ENCODE results near the gene IPO9.
A peak's percentile ranks its signal among the peaks of the same experiment; 100 is the strongest.
"Not testable (repeated sequence)": the region's sequence is repeated elsewhere in the genome, so short reads cannot be mapped to it uniquely, and the experiment has no call there.

IPO9 gene

DNA sequence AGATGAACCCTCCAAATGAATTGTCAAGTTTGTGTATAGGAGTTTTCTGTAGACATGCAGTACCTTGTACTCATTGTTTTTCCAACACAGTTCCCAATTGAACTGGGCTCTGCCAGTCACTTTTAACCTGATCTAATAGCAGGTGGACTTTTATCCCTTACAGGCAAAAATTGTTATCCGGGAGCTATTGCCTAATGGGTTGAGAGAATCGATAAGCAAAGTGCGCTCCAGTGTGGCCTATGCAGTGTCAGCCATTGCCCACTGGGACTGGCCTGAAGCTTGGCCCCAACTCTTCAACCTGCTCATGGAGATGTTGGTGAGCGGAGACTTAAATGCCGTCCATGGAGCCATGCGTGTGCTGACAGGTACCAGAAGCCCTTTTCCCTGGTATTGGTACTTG lies 19.3 kb downstream of the IPO9 start:
- DNase-seq (ENCODE audit: low spot score), result no peak

DNA sequence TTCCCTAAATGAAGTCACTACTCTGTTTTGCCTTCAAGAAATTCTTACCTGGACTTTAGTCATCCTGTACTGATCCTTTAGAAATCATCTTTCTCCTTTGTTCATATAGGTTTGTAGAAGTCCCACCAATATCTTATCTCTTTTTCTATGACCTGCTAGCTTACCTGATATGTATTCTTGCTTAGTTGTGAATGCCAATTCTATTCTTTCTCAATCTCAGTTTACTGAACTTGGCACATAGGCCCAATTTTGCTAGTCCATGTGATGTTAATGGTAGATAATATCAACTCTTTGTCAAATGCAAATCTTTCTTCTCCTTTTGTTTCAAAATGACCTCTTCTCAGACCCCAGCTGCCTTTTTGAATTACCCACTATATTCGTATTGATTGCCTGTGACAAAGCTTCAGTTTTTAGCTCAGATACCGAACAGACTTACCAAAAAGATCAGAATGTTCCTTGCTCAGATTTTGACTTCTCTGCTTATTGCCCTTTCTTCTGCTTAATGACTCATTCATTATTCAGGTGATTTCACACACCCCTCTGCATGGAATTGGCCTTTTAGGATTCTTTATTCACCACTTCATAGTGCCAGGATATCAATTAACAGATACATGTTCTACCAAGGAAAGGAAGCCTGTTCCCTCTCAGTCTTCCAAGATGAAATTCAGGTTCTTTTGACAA lies 20.6 kb downstream of the IPO9 start:
- no peak for DNase-seq (ENCODE audit: low spot score)

DNA sequence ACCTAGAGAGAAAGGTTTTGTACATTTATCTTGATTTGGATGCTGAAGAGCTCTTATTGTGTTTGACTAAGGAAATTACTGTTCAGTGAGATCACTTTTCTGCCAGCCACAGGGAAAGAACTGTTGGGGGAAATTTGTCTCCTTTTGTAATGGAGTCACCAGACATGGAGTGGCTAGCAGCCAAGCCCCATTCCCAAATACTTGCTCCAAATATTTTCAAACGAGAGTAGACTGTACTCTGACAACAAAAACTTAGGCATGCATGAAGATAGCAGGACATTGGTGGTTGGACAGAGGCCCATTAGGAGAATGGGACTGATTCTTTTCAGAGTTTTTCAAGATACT lies 21.1 kb downstream of the IPO9 start:
- peak; percentile 77 for DNase-seq (ENCODE audit: low spot score)

GRCh38 chr1:201851949-201852348 lies 23.0 kb downstream of the IPO9 start:
- DNase-seq (ENCODE audit: low spot score), result no peak

- not testable (repeated sequence) for DNase-seq (ENCODE audit: low spot score)
These were observed 27.8 kb downstream of the IPO9 start for GRCh38 chr1:201856722-201857121.

DNA sequence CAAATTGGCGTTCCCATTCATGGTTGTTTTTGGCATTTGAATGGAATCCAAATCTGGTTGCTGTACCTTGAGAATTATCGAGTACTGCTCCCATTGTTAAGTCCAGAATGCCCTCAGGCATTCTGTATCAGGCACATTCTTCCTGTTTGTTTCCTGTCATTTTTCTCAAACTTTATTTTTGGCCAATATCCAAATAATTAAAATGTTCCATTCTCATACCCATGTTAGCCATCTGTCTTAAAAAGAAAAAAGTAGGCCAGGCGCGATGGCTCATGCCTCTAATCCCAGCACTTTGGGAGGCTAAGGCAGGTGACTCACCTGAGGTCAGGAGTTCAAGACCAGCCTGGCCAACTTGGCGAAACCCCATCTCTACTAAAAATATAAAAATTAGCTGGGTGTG lies 30.5 kb downstream of the IPO9 start:
- no peak for DNase-seq (ENCODE audit: low spot score)

- no peak for DNase-seq (ENCODE audit: low spot score)
These were observed 32.5 kb downstream of the IPO9 start for GRCh38 chr1:201861448-201861847.

GRCh38 chr1:201870397-201870796 lies 41.4 kb downstream of the IPO9 start:
- DNase-seq (ENCODE audit: low spot score), result no peak

DNA sequence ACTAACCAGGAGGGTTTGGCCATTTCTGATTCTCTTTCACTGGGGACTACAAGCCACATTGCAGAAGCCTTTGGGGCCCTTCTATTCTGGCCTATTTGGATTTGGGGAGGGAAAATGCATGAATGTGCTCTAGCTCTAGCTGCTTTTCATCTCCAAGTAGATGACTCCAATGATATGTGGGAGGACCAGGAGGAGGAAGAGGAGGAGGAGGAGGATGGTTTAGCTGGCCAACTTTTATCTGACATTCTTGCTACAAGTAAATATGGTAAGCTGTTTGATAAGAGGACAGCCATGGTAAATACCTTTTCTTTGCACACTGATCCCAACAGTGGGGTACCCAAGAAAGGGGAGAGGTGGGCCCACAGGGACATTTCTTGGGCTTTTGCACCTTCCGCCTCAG lies 45.7 kb downstream of the IPO9 start:
- DNase-seq (ENCODE audit: low spot score), result no peak

DNA sequence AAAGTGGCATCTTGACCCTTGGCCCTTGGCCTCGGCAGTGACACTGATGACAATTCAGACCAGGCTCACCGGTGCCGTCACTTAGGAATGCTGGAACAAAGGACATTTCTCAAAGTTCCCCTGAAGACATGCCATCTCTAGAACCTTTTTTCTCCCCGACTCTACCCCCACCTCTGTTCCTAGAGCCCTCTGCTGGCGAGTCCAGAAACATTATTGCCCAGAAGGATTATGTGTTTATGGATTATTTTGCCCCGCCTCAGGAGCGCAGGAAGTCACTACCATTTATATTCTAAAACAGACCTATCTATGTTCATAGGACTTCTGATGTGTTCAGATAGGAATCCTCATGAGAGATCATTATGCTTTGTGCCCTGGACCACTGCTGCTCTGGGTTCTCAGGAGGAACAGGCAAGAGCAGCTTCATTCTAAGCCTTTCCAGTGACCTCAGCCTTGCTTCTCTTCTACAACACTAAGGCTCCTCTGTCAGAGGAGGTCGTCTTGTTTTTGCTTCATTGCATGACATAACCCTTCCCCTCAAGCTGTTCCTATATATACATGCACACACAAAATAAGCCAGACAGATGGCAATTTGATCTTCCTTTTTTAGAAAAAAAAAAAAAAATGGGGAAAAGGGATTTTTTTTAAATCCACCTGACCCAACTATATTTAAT lies 47.3 kb downstream of the IPO9 start:
- DNase-seq (ENCODE audit: low spot score), result no peak

DNA sequence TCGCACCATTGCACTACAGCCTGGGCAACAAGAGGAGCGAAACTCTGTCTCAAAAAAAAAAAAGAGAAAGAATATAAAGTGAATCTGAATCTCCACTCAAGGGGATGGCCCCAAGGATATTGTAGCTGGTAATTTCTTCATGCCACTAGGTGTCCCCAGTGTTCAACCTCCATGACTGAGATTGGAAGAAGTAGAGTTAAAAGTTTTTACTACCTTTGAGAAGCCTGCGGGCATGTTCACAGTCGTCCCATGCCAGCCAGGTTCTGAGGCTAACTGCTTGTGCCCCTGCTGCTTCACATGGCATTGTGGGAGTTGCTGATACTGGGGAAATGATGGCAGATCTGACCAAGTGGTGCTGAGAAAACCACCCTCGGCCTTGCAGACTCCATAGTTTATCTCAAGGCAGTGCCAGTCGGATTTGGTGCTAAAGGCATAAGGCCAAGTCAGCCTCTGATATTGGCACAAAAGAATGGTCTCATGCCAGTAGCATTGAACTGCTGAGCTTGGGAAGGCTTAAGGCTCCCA lies 49.0 kb downstream of the IPO9 start:
- DNase-seq (ENCODE audit: low spot score), result peak; percentile 71

DNA sequence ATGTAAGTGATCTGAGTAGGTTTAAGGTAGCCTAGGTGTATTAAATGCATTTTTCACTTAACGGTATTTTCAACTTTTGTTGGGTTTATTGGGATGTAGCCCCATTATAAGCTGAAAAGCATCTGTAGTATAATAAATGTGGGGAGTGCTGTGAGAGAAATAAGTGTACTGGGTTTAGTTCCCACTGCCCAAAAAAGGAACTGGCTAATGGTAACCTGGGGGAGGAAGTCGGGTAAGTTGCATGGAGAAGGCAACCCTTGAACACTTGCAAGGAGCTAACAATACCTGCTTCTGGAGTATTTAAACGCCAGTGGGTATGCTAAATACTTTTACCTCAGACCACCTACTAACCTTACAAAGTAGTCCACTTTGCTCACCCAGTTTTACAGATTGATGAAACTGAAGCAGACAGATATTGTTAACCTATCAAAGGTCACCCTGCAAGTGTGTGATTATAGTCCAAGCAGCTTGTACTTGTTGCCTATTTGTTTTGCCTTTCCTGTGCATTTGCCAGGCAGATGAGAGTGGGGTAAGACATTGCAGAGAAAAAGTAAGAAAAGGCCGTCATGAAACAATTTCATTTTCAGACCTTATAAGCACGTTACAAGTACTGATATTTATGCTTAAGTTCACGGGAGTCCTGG lies 52.1 kb downstream of the IPO9 start:
- no peak for DNase-seq (ENCODE audit: low spot score)

DNA sequence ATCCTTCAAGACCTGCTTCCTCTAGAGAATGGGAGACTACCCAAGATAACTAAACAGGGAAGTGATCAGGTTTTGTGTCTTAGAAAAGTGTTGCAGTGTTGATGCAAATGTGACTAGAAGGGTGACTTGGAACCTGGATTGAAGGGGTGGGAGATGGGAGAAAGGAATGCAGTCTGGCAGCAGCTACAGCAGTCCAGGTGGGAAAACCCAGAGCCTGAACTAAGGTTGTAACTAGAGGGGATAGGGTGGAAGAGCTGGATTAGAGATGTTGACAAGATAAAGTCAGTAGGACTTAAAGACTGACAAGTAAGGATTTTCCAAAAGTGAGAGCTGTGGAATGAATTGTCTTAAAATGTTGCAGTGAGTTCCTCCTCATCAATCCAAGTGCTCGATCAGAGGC lies 52.7 kb downstream of the IPO9 start:
- DNase-seq (ENCODE audit: low spot score), result no peak

GRCh38 chr1:201882665-201883132 lies 53.7 kb downstream of the IPO9 start:
- DNase-seq (ENCODE audit: low spot score), result peak; percentile 76

DNA sequence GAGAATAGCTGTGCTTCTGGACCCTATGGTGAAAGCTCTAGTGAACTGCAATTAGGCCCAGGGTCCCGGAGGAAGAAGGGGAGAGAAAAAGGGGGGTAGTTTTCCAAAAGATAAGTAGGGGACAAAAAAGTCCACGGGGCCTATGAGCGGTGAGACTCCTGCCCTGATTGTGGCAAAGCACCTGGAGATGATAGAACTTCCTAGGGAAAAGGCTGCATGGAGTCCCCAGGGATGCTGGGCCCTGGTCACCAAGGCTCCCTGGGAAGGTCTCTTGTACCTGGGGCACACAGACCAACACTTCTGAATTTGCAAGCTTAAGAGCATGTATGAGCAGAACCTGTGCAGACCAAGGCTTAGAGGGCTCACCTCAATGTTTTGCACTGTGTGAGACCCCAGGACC lies 54.3 kb downstream of the IPO9 start:
- no peak for DNase-seq (ENCODE audit: low spot score)

- DNase-seq (ENCODE audit: low spot score), result peak; percentile 56
These were observed 54.8 kb downstream of the IPO9 start for GRCh38 chr1:201883786-201884185.

GRCh38 chr1:201884425-201884824 lies 55.5 kb downstream of the IPO9 start:
- no peak for DNase-seq (ENCODE audit: low spot score)

- peak; percentile 82 for DNase-seq (ENCODE audit: low spot score)
These were observed 56.6 kb downstream of the IPO9 start for GRCh38 chr1:201885531-201886075.

DNA sequence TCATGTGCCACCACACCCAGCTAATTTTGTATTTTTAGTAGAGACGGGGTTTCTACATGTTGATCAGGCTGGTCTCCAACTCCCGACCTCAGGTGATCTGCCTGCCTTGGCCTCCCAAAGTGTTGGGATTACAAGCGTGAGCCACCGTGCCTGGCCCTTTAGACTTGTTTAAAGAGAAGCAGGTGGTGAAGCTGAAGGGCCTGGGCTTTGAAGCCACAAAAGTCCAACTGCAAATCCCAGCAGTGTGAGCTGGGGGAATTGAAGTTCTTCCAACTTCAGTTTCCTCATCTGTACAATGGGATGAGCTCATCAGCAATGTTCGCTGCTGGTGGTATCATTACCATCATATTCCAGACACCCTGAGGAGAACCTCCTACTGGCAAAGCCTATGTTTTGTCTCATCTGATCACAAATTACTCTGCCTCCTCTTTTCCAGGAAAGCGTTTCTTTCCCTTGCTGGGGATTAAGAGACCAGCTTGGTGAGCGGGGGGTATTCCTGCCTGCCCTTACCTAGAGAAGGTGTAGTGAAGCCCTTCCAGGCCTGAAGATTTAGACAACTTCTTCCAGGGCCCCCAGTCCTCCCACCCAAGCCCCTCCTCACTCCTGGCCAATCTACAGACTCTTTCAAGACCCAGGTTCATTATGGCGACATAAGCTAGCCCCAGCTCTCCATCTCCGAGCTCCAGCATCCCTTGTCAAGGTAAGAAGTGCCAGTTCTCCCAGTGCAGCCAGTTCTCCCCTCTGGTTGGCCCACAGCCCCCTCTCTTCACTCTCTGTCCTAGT lies 57.3 kb downstream of the IPO9 start:
- DNase-seq (ENCODE audit: low spot score), result no peak

DNA sequence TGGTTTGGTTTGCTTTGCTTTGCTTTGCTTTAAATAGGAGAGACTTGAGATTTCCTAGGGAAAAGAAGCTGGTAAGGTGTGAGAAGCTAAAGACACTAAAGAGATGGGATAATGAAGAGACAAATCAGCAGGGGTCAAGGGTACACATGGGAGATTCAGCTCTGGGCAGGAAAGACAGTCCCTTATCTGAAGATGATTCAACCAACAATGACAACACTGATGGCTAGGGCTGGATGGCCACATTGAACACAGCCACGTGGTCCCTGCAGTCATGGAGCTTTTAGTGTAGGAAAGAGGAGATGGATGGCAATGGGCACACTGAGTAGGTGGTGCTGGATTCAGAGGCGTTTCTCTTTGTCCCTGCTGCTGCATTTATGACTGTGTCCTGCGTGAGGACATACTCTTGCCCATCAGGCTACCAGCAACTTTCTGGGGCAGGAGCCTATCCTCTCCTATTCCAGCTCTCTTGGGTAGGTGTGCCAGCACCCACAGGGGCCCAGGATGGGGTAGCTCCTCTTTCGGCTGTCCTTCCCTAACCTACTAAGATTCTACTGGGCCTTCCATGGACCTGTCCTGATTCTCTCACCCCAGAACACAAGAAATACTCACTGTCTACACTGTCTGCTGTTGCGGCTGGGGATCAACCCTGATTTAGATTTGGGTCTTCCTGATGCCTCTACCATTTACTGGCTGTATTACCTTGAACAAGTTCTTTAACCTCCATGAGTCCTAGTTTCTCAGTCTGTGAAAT lies 58.3 kb downstream of the IPO9 start:
- no peak for DNase-seq (ENCODE audit: low spot score)

Data from GM03348 (cell line).